NCI-H187 treated with DMSO at 0.1 percent for 48 hours (cell line): Measurements from ENCODE around the gene WDR31.

ENCODE experiments used
- DNase-seq: peaks from one replicate; lab custom pipeline; 2025; lab: John Stamatoyannopoulos, UW

Gene WDR31

GRCh38 chr9:113341712-113342410, 1.8 kb upstream of the WDR31 start:
- DNase-seq: no peak

- DNase-seq: no peak
Observed at GRCh38 chr9:113337714-113338113, 2.4 kb downstream of the WDR31 start.

GRCh38 chr9:113331780-113332179, 8.3 kb downstream of the WDR31 start:
- no peak for DNase-seq

- DNase-seq: no peak
Observed at GRCh38 chr9:113328045-113328782, 11.9 kb downstream of the WDR31 start.

- DNase-seq: no peak
Observed at GRCh38 chr9:113326230-113326629, 13.8 kb downstream of the WDR31 start.

GRCh38 chr9:113322671-113323070, 17.4 kb downstream of the WDR31 start:
- no peak for DNase-seq

- DNase-seq: no peak
Observed at GRCh38 chr9:113320051-113320450, 20.0 kb downstream of the WDR31 start.

- DNase-seq: no peak
Observed at GRCh38 chr9:113319054-113319453, 21.0 kb downstream of the WDR31 start.

- DNase-seq: no peak
Observed at GRCh38 chr9:113317777-113318176, 22.3 kb downstream of the WDR31 start.

- no peak for DNase-seq
Observed at GRCh38 chr9:113316030-113316429, 24.0 kb downstream of the WDR31 start.

GRCh38 chr9:113315231-113315630, 24.8 kb downstream of the WDR31 start:
- DNase-seq: no peak

GRCh38 chr9:113313261-113313660, 26.8 kb downstream of the WDR31 start:
- DNase-seq: no peak

GRCh38 chr9:113311961-113312360, 28.1 kb downstream of the WDR31 start:
- DNase-seq: no peak

- no peak for DNase-seq
Observed at GRCh38 chr9:113310538-113310937, 29.5 kb downstream of the WDR31 start.

GRCh38 chr9:113309204-113309813, 30.8 kb downstream of the WDR31 start:
- DNase-seq: no peak

GRCh38 chr9:113307396-113307975, 32.6 kb downstream of the WDR31 start:
- no peak for DNase-seq

GRCh38 chr9:113306566-113306965, 33.5 kb downstream of the WDR31 start:
- DNase-seq: no peak

GRCh38 chr9:113302792-113303418, 37.2 kb downstream of the WDR31 start, which contains the start of gene RNF183:
Gene RNF183 (minus strand): TSS chr9:113303376. CDS start chr9:113298184, 5,192 bp downstream.
- no peak for DNase-seq

GRCh38 chr9:113301548-113301947, 38.5 kb downstream of the WDR31 start:
- DNase-seq: no peak

- peak; percentile 41 for DNase-seq
Observed at GRCh38 chr9:113299800-113300292, 40.2 kb downstream of the WDR31 start.

- peak; percentile 48 for DNase-seq
Observed at GRCh38 chr9:113298924-113299770, 40.9 kb downstream of the WDR31 start.
